ENCODE results near the gene CAB39L. TPM values are rescaled to one million over a fixed set of nuclear protein-coding genes. Genes with fewer than 3 reads are reported as not detected.

CAB39L gene
- polyA plus RNA-seq, 1 of the 3 experiments (the other 2 are of a cell fraction), result 2.6 TPM

GRCh38 chr13:49343731-49344130, 100.1 kb downstream of the CAB39L start:
- 66% methylated on average over 2 of the region's 2 CpGs for WGBS (ENCODE audit: low lambda C conversion rate)
- ChIA-PET POLR2A (no interaction called here), CTCF (interaction anchor here (0.8 kb wide), 1 partner anchor 10 kb away, joined by 3 read pairs; no protein-coding TSS in a partner anchor)
- no peaks in the 10 kb centered on the region for H3K4me1 ChIP-seq (ENCODE audit: control insufficient read depth in 1 of 2, insufficient read depth in 2 of 2, low read depth in 1 of 2, low read length in 1 of 2)
- no peaks in the 10 kb centered on the region for H4K20me1 ChIP-seq (ENCODE audit: insufficient read depth)
- no peak for TF ChIP-seq YY1 (IDR thresholded peaks at IDR 0.05; ENCODE audit: low read depth)
- no peak for TF ChIP-seq NFIC (IDR thresholded peaks at IDR 0.05; ENCODE audit: borderline replicate concordance)
- no peak for TF ChIP-seq CTCF (IDR thresholded peaks at IDR 0.05)
- no peak for TF ChIP-seq IRF3 (IDR thresholded peaks at IDR 0.05; ENCODE audit: low read depth, low read length)
- no peak for TF ChIP-seq EP300 (IDR thresholded peaks at IDR 0.05; ENCODE audit: borderline replicate concordance in 1 of 2, low read depth in 1 of 2, low read length in 1 of 2)
- TF ChIP-seq FOSL2 (IDR thresholded peaks at IDR 0.05; ENCODE audit: borderline replicate concordance, low read depth), result no peak
- no peaks in the 10 kb centered on the region for H3K79me2 ChIP-seq (ENCODE audit: insufficient read depth)
- no peak overlapping the region for H3K27ac ChIP-seq (ENCODE audit: low read depth in 2 of 2, low read length in 1 of 2)
- no peak overlapping the region for H3K4me3 ChIP-seq (ENCODE audit: low read depth in 2 of 2, low read length in 1 of 2)
- no peak overlapping the region for H3K4me2 ChIP-seq
- H3K27me3 ChIP-seq (ENCODE audit: insufficient read depth), result no peaks in the 10 kb centered on the region
- no peak for DNase-seq
- H3K9ac ChIP-seq, result no peak overlapping the region
- H3K9me3 ChIP-seq, result no peaks in the 10 kb centered on the region
- no peaks in the 10 kb centered on the region for H3K36me3 ChIP-seq (replicated peaks in 1 of 2; ENCODE audit: control insufficient read depth in 1 of 2, insufficient read depth in 2 of 2, low read length in 1 of 2)
- H3F3A ChIP-seq (replicated peaks; ENCODE audit: insufficient read depth), result no peaks in the 10 kb centered on the region
- no peak overlapping the region for H2AFZ ChIP-seq (ENCODE audit: low read depth)
- no peaks in the 10 kb centered on the region for H3K9me2 ChIP-seq

- CTCF ChIA-PET, result interaction anchor here (0.8 kb wide), 1 partner anchor 10 kb away, joined by 3 read pairs; no protein-coding TSS in a partner anchor
- no peaks in the 10 kb centered on the region for H3K4me1 ChIP-seq (ENCODE audit: control insufficient read depth in 1 of 2, insufficient read depth in 2 of 2, low read depth in 1 of 2, low read length in 1 of 2)
Measured at GRCh38 chr13:49343255-49343654, 100.6 kb downstream of the CAB39L start.

More at GRCh38 chr13:49343255-49343654, 100.6 kb downstream of the CAB39L start:
- Histone ChIP-seq H3K4me2 (no peak overlapping the region), H4K20me1 (ENCODE audit: insufficient read depth) (no peaks in the 10 kb centered on the region), H3K27ac (ENCODE audit: low read depth in 2 of 2, low read length in 1 of 2) (no peak overlapping the region), H3K9me2 (no peaks in the 10 kb centered on the region), H3K79me2 (ENCODE audit: insufficient read depth) (no peaks in the 10 kb centered on the region), H3F3A (replicated peaks; ENCODE audit: insufficient read depth) (no peaks in the 10 kb centered on the region), H3K9me3 (no peaks in the 10 kb centered on the region), H3K9ac (no peak overlapping the region), H3K4me3 (ENCODE audit: low read depth in 2 of 2, low read length in 1 of 2) (no peak overlapping the region), H3K27me3 (ENCODE audit: insufficient read depth) (no peaks in the 10 kb centered on the region), H3K36me3 (replicated peaks in 1 of 2; ENCODE audit: control insufficient read depth in 1 of 2, insufficient read depth in 2 of 2, low read length in 1 of 2) (no peaks in the 10 kb centered on the region), H2AFZ (ENCODE audit: low read depth) (no peak overlapping the region)
- TF ChIP-seq ELF1 (IDR thresholded peaks at IDR 0.05) (no peak), CTCF (IDR thresholded peaks at IDR 0.05) (no peak), TEAD4 (IDR thresholded peaks at IDR 0.05; ENCODE audit: borderline replicate concordance, insufficient read depth) (no peak), NFIC (IDR thresholded peaks at IDR 0.05; ENCODE audit: borderline replicate concordance) (no peak), ZBTB33 (IDR thresholded peaks at IDR 0.05; ENCODE audit: borderline replicate concordance, low read depth) (no peak), TCF12 (IDR thresholded peaks at IDR 0.05) (no peak), FOSL2 (IDR thresholded peaks at IDR 0.05; ENCODE audit: borderline replicate concordance, low read depth) (no peak), GATA2 (CRISPR knock-in tag; IDR thresholded peaks at IDR 0.05) (no peak), CHD2 (IDR thresholded peaks at IDR 0.05; ENCODE audit: low read length, partially characterized antibody) (no peak), NRF1 (IDR thresholded peaks at IDR 0.05; ENCODE audit: low read depth, low read length) (no peak), JUND (IDR thresholded peaks at IDR 0.05) (no peak), RXRA (IDR thresholded peaks at IDR 0.05; ENCODE audit: borderline replicate concordance, low read depth) (no peak), EP300 (IDR thresholded peaks at IDR 0.05; ENCODE audit: borderline replicate concordance in 1 of 2, low read depth in 1 of 2, low read length in 1 of 2) (no peak), RCOR1 (IDR thresholded peaks at IDR 0.05; ENCODE audit: low read length) (no peak), PBX3 (IDR thresholded peaks at IDR 0.05) (no peak), FOXJ3 (CRISPR knock-in tag; IDR thresholded peaks at IDR 0.05) (no peak), RAD21 (IDR thresholded peaks at IDR 0.05; ENCODE audit: low read length) (no peak)
- POLR2A ChIA-PET, result no interaction called here
- 97% methylated on average over 3 of the region's 3 CpGs for WGBS (ENCODE audit: low lambda C conversion rate)
- no peak for DNase-seq
